ENCODE results near the gene ZBTB34. TPM values are rescaled to one million over a fixed set of nuclear protein-coding genes. Genes with fewer than 3 reads are reported as not detected.

The ZBTB34 gene
- total RNA-seq, 1 experiment from 2014 or later: 15.8 TPM

- no peak overlapping the region for H3K9ac ChIP-seq (ENCODE audit: extremely low read depth, insufficient read length, low read length)
- H3K27me3 ChIP-seq (ENCODE audit: insufficient read depth, low read length): no peaks in the 10 kb centered on the region
- no peaks in the 10 kb centered on the region for H3K4me1 ChIP-seq (ENCODE audit: insufficient read depth, low read length)
- no peak overlapping the region for H2BK20ac ChIP-seq (ENCODE audit: low read depth, low read length, poor library complexity, severe bottlenecking)
- no peak overlapping the region for H3K14ac ChIP-seq (ENCODE audit: insufficient read depth, low read length)
- no peak overlapping the region for H4K91ac ChIP-seq (ENCODE audit: insufficient read length, low read depth, low read length)
- TF ChIP-seq, protein P1, sequence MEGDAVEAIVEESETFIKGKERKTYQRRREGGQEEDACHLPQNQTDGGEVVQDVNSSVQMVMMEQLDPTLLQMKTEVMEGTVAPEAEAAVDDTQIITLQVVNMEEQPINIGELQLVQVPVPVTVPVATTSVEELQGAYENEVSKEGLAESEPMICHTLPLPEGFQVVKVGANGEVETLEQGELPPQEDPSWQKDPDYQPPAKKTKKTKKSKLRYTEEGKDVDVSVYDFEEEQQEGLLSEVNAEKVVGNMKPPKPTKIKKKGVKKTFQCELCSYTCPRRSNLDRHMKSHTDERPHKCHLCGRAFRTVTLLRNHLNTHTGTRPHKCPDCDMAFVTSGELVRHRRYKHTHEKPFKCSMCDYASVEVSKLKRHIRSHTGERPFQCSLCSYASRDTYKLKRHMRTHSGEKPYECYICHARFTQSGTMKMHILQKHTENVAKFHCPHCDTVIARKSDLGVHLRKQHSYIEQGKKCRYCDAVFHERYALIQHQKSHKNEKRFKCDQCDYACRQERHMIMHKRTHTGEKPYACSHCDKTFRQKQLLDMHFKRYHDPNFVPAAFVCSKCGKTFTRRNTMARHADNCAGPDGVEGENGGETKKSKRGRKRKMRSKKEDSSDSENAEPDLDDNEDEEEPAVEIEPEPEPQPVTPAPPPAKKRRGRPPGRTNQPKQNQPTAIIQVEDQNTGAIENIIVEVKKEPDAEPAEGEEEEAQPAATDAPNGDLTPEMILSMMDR (conservative IDR thresholded peaks at IDR 0.05): no peak
- peaks cover 3% of the 10 kb centered on the region for H3K9me3 ChIP-seq (ENCODE audit: control insufficient read depth, low read depth, low read length)
- no peak for DNase-seq
- WGBS (ENCODE audit: extremely low coverage, insufficient read length, low lambda C conversion rate): no CpG with 5 or more reads among the region's 11 CpGs
- no peak overlapping the region for H3K4me2 ChIP-seq (ENCODE audit: insufficient read depth, insufficient read length, low read length)
- no peak overlapping the region for H2BK5ac ChIP-seq (ENCODE audit: insufficient read length, low read length)
- H3K18ac ChIP-seq (ENCODE audit: insufficient read length, low read depth, low read length): no peak overlapping the region
- H3K56ac ChIP-seq (ENCODE audit: insufficient read length, low read depth, low read length): no peak overlapping the region
- H3K27me3 Mint-ChIP-seq (ENCODE audit: low read depth): no peaks in the 10 kb centered on the region
- H2BK15ac ChIP-seq (ENCODE audit: low read depth, low read length): no peak overlapping the region
- H3K36me3 Mint-ChIP-seq (ENCODE audit: insufficient read depth in 1 of 3, low read depth in 3 of 3): peaks cover 42 to 45% (median 45%) of the 10 kb centered on the region in 3 experiments
- H3K4me1 Mint-ChIP-seq: no peaks in the 10 kb centered on the region
- no peaks in the 10 kb centered on the region for H4K20me1 ChIP-seq (ENCODE audit: control insufficient read depth, insufficient read depth, insufficient read length)
- no peak overlapping the region for H3K23ac ChIP-seq (ENCODE audit: insufficient read length, low read depth, low read length)
- H3K23me2 ChIP-seq (ENCODE audit: insufficient read length, low read depth, low read length, poor library complexity, severe bottlenecking): no peaks in the 10 kb centered on the region
- H2AK5ac ChIP-seq (ENCODE audit: insufficient read length, low read length): no peak overlapping the region
- H3K79me1 ChIP-seq (ENCODE audit: insufficient read depth, low read depth, low read length, poor library complexity, severe bottlenecking): peaks cover 5% of the 10 kb centered on the region
- H3K27ac Mint-ChIP-seq: no peak overlapping the region
- no peak overlapping the region for H2BK120ac ChIP-seq (ENCODE audit: low read depth, low read length, poor library complexity, severe bottlenecking)
- no peak overlapping the region for H3T11ph ChIP-seq (ENCODE audit: low read length)
- no peak overlapping the region for H3K4me3 Mint-ChIP-seq
- H4K8ac ChIP-seq (replicated peaks; ENCODE audit: insufficient read length, low read depth, low read length): no peak overlapping the region
- H2BK12ac ChIP-seq (ENCODE audit: insufficient read length, low read depth, low read length): no peak overlapping the region
- H2AFZ ChIP-seq (ENCODE audit: low read length): no peak overlapping the region
- H3K4ac ChIP-seq (ENCODE audit: low read depth, low read length): no peak overlapping the region
- no peak overlapping the region for H3K27ac ChIP-seq (ENCODE audit: insufficient read length, low read depth, low read length)
- peaks cover 10 to 22% of the 10 kb centered on the region in 2 experiments for H3K9me3 Mint-ChIP-seq
- H3K79me2 ChIP-seq (ENCODE audit: insufficient read depth, low read length): peaks cover 5% of the 10 kb centered on the region; the same call in 1 of the 2 replicates
- no peak overlapping the region for H4K5ac ChIP-seq (ENCODE audit: insufficient read length, low read depth, low read length)
These were observed 47.4 kb upstream of the ZBTB34 start for GRCh38 chr9:126813072-126813471.
